ENCODE data around the gene METTL21C.

The METTL21C gene

GRCh38 chr13:102721800-102722231 lies 27.0 kb upstream of the METTL21C start:
- TF ChIP-seq CTCF (IDR thresholded peaks at IDR 0.05; ENCODE audit: low read depth, low read length, missing control alignments): no peak
- in situ Hi-C loops (cut with HindIII; ENCODE audit: low sequenced_read_pairs): no loop called here
- DNase-seq (ENCODE audit: low read depth): no peak
- no peak overlapping the region for H3K4me3 ChIP-seq (ENCODE audit: low read depth, low read length)

- in situ Hi-C loops (cut with HindIII; ENCODE audit: low sequenced_read_pairs): no loop called here
These were observed 23.9 kb upstream of the METTL21C start for GRCh38 chr13:102718746-102719145.

GRCh38 chr13:102715447-102715846 lies 20.6 kb upstream of the METTL21C start:
- no peak overlapping the region for H3K4me3 ChIP-seq (ENCODE audit: low read depth, low read length)
- TF ChIP-seq CTCF (IDR thresholded peaks at IDR 0.05; ENCODE audit: low read depth, low read length, missing control alignments): no peak
- no peak for DNase-seq (ENCODE audit: low read depth)
- in situ Hi-C loops (cut with HindIII; ENCODE audit: low sequenced_read_pairs): no loop called here

More at GRCh38 chr13:102718746-102719145, 23.9 kb upstream of the METTL21C start:
- TF ChIP-seq CTCF (IDR thresholded peaks at IDR 0.05; ENCODE audit: low read depth, low read length, missing control alignments): no peak
- DNase-seq (ENCODE audit: low read depth): no peak
- no peak overlapping the region for H3K4me3 ChIP-seq (ENCODE audit: low read depth, low read length)

GRCh38 chr13:102710261-102710679 lies 15.4 kb upstream of the METTL21C start:
- in situ Hi-C loops (cut with HindIII; ENCODE audit: low sequenced_read_pairs): no loop called here
- no peak overlapping the region for H3K4me3 ChIP-seq (ENCODE audit: low read depth, low read length)
- no peak for TF ChIP-seq CTCF (IDR thresholded peaks at IDR 0.05; ENCODE audit: low read depth, low read length, missing control alignments)
- DNase-seq (ENCODE audit: low read depth): no peak

- no peak for TF ChIP-seq CTCF (IDR thresholded peaks at IDR 0.05; ENCODE audit: low read depth, low read length, missing control alignments)
- no peak for DNase-seq (ENCODE audit: low read depth)
- in situ Hi-C loops (cut with HindIII; ENCODE audit: low sequenced_read_pairs): no loop called here
- no peak overlapping the region for H3K4me3 ChIP-seq (ENCODE audit: low read depth, low read length)
These were observed 14.7 kb upstream of the METTL21C start for GRCh38 chr13:102709536-102709935.

GRCh38 chr13:102708991-102709390 lies 14.1 kb upstream of the METTL21C start:
- no peak for TF ChIP-seq CTCF (IDR thresholded peaks at IDR 0.05; ENCODE audit: low read depth, low read length, missing control alignments)
- H3K4me3 ChIP-seq (ENCODE audit: low read depth, low read length): no peak overlapping the region
- no peak for DNase-seq (ENCODE audit: low read depth)
- in situ Hi-C loops (cut with HindIII; ENCODE audit: low sequenced_read_pairs): no loop called here

GRCh38 chr13:102708211-102708610 lies 13.4 kb upstream of the METTL21C start:
- TF ChIP-seq CTCF (IDR thresholded peaks at IDR 0.05; ENCODE audit: low read depth, low read length, missing control alignments): no peak
- DNase-seq (ENCODE audit: low read depth): no peak
- H3K4me3 ChIP-seq (ENCODE audit: low read depth, low read length): no peak overlapping the region
- in situ Hi-C loops (cut with HindIII; ENCODE audit: low sequenced_read_pairs): no loop called here

All from astrocyte of the cerebellum (primary cell).